GM04503 (cell line): ENCODE data around the gene HAPLN1.
"Not testable (repeated sequence)": the region's sequence is repeated elsewhere in the genome, so short reads cannot be mapped to it uniquely, and the experiment has no call there.

Source experiments
- DNase-seq: peaks from one replicate; pipeline ENCODE4 v3.0.0-alpha.2; 2012; ENCODE audit warnings: low read depth

HAPLN1 gene

DNA sequence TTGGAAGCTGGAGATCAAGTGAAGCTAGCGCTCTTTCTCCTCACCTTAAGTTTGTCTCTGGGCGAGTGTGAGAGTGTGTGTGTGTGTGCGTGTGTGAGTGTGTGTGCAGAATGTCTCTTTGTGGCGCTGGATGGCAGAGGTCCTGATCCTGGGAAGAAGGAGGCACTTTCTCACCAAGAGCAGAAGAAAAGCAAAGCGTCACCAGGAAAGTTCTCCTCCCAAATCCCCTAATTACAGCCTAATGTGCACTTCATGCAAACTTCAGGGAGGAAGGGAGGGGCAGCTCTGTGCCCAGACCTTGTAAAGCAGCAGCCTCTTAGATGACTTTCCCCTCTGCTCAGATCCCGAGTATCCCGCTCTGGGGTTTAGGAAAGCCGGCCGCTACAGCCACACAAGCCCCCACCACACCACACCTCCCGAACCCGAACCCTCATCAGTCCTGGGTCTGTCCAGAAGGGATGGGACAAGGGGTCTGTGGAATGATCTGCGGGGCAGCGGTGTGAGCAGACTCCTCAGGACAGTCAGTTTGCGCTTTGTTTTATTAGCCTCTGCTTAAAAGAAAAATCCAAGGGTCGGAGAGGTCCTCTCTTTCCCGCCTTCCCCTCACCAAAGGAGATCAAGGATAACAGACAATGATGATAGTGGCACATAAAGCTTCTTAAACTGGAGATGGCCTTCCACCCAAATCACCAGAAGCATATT lies at the start of gene HAPLN1:
Gene HAPLN1, minus strand, starts transcription at position 20 of the 702 bp plus-strand sequence. CDS start 47,332 bp downstream, outside the sequence.
- DNase-seq, result no peak

DNA sequence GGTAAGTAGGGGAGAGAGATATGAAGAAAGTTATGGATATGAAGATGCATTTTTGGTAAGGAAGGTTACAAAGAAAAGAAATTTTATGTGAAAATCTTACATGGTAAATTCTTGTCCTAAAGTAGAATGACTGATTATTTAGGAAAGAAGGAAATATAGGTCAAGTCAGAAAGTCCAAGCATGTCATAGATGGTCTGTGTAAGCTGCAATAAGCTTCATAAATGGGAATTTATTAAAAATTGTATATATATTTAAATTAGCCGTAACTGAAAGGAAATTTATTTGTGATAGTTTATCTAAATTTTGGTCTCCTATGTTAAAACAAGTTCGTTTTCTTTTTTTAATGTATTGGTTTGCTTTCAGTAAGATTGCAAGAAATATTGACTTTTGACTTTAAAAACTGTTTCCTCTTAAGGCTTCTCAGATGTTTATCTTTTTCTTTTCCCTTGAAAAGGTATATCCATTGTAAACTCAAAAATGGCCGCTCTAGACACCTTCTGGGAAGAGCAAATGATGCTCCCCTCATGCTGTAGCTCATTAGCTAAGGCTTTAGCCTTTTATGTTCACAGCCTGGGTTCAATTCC lies 46.8 kb upstream of the HAPLN1 start:
- DNase-seq, result no peak

DNA sequence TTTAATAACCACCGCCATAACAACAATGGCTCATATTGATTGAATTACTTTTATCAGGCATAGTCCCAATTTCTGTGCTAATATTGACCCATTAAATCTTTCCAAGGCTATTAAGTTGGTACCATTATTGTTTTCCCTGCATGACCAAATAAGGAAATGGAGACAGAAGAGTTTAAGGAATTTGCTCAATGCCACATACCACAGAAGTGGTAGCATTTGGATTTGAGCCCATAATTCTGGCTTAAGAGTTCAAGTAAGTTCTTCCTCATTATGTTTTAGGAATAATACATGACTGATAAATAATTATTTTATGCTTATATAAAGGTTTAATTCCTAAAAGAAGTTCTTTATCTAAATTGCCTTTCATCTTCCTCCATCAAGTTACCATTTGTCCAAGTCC lies 43.4 kb upstream of the HAPLN1 start:
- no peak for DNase-seq

DNA sequence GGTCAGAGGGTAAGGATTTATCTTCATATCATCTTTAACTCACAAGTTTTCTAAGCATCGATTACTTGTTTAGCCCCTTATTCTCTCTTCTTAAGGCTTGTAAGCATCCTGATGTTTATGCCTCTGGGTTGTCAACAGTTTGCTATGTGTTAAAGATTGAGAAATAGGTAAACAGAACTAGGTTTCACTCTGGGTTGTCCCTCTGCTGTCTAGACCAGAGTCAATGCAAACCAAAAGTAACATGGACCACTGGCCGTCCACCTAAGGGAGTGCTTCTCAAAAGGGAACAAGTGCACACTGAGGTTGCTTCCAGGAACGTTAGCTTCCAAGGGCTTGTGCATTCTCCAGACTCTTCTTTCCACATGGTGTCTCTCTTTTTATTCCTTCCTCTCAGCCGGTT lies 39.9 kb upstream of the HAPLN1 start:
- DNase-seq, result no peak

DNA sequence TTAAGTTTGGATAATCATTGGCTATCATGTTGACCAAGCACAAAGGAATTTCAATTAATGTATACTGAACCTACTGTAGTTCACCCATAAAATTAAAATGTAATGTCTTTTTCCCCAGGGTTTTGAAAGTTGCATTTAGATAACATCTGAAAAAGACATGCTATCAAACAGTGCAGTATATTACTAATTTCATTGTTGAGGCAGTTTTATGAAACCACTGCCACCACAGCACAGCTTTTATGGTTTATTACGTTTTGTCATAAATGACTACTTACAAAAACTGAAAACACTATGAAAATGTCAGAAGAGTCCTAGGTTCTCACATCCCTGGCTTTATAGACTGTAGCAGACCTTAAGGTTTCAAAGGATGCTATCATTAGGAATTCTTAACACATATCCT lies 32.0 kb upstream of the HAPLN1 start:
- DNase-seq, result no peak

DNA sequence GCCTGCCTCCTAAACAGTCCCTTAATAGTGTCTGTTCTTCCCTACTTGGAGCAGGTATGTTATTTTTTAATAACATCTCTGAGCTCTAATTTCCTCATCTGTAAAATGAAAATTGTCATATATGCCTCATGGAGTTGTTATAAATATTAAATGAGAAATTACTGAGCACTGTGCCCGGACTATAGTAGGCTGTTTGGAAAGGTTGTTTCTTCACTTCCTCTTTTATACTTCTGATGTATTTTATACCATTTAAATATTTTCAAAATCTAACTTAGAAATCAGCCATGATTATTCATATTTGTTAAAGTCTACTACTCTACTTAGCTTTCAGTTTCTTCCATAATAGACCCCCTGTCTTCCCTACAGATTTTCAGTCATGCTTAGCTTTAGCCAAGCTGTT lies 30.5 kb upstream of the HAPLN1 start:
- no peak for DNase-seq

DNA sequence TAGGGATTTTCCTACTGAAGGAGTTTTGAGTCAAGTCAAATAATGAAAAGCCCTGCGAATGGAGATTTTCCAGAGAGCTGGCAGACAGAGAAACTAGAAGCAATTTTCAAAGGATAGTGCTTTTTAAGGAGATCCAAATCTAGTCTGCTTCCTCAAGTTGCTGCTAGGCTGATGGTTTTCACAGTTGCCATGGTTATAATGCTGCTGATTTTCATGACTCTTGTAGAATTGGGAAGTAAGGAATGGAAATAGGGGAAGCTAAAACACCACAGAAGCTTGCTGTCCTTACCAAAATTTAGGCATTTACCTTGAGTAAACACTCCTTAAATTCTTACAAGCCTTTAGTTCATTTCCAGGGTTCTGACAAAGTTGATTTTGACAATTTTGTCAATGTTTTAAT lies 30.1 kb upstream of the HAPLN1 start:
- no peak for DNase-seq

DNA sequence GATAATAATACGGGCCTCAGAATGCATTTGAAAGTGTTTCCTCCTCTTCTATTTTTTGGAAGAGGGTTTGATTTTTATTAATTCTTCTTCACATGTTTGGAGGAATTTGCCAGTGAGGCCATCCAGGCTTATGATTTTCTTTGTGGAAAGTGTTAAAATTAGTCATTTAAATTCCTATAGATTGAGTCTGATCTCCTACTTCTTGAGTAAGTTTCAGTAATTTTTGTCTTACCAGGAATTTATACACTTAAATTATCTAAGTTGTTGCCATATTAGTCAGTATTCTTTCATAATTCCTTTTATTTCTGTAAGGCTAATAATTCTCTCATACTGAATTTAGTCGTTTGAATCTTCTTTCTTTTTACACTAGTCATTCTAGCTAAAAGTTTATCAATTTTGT lies 25.2 kb upstream of the HAPLN1 start:
- DNase-seq, result no peak

DNA sequence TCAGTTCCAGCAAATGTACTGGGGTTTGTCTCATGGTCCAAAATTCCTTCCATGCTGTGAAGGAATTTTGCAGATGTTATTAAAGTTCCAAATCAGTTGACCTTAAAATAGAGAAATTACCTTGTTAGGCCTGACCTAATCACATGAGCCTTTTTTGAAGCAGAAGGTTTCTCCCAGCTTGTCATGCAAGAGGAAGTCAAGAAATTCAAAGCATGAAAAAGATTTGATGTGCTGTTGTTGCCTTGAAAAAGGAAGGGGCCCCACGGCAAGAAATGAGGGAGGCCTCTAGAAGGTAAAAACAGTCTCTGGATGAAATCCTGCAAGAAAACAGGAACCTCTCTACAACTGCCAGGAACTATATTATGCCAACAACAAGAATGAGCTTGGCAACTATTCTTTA lies 24.2 kb upstream of the HAPLN1 start:
- no peak for DNase-seq

DNA sequence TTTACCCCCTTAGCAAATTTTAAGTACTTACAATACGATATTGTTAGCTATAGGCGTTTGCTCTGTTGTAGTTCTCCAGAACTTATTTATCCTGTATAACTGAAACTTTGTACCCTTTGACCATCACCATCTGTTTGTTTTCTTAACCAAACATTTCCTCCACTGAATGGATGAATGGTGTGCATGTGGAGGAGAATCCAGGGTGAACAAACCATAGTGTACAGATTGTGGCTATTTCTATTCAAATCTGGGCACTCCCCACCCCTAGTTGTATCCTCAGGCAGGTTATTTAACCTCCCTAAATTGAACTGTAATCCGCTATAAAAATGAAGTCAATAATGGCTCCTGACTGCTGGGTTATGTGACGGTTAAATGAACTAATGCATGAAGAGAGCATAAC lies 21.4 kb upstream of the HAPLN1 start:
- no peak for DNase-seq

DNA sequence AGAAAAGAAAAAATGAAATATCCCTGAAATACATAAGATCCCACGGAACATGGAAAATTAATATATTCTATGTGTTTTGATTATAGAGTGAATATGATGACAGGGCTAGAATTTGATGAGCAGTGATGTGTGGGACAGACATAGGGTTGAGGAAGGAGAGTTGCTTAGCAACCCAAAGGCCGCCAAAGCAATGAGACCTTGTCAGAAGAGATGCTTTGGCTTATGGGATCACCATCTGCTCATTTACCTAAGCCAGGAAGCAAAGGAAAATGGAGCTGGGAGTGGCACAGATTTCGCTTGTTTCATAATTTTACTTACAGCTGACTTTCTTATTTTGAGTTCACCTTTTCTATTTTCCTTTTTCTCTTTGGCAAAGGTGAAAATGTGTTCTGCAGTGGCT lies 20.9 kb upstream of the HAPLN1 start:
- no peak for DNase-seq

DNA sequence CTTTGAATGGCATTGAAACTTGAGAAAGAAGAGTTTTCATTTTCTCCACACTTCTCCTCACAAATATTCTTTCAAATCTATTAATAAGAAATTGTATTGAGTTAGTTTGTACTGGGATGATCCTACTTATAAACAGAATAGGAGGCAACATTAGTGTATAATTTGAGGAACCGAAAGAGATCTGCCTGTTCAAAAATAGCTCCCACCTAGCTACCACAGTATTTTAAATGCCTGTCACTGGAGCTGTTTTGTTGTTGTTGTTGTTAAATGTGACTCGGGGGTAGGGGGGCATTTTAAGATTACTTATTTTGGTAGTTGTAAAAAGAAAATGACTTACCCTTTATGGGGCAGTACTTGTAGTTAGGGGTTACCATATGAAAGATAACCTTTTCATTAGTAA lies 20.1 kb upstream of the HAPLN1 start:
- DNase-seq, result no peak

DNA sequence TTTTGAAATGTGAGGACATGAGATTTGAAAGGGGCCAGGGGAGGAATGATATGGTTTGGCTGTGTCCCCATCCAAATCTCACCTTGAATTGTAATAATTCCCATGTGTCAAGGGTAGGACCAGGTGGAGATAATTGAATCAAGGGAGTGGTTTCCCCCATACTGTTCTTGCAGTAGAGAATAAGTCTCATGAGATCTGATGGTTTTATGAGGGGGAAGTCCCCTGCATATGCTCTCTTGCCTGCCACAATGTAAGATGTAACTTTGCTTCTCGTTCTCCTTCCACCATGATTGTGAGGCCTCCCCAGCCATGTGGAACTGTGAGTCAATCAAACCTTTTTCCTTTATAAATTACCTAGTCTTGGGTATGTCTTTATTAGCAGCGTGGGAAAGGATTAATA lies 15.5 kb upstream of the HAPLN1 start:
- not testable (repeated sequence) for DNase-seq

DNA sequence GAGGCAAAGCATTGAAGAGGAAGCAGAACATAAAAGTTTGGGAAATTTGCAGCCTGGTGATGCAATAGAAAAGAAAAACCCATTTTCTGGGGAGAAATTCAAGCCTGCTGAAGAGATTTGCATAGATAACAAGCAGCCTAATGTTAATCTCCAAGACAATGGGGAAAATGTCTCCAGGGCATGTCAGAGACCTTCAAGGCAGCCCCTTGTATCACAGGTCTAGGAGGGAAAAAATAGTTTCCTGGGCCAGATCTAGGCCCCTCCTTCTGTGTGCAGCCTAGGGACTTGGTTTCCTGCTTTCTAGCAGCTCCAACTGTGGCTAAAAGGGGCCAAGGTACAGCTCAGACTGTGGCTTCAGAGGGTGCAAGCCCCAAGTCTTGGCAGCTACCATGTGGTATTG lies 14.4 kb upstream of the HAPLN1 start:
- DNase-seq, result not testable (repeated sequence)

DNA sequence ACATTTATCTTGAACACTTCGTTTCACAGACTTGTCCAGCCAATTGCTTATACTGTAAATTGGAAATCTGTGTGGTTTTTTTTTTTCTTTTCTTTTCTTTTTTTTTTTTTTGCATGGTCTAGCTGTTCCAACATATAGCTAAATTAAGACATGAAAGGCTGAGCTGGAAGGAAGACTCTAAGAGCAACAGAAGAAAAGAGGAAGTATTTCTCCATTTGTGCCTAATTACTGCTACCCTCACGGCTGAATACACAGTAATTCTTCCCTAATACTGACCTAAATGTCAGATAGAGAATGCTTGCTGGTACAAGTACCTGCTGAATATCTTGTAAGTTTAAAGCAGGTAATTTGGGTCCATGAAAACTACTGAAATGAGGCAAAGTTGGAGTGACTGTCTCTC lies 11.0 kb upstream of the HAPLN1 start:
- no peak for DNase-seq

DNA sequence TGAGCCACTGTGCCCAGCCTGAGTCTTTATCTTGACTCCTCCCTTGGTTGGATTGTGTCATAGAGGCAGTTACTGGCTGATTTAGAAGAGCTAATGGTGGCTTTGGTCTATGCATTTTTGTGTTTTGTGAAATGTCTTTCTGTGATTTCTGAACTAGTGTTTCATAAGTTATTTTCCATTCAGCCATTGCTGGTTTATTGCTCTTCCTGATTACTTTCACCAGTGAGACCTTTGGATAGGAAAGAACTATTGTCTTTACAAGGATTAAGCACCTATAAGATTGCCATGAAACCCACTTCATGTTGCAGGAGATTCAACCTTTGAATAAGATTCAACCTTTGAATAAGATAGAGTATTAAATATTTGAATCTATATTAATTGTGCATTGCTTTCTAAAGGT lies 8.7 kb upstream of the HAPLN1 start:
- no peak for DNase-seq

DNA sequence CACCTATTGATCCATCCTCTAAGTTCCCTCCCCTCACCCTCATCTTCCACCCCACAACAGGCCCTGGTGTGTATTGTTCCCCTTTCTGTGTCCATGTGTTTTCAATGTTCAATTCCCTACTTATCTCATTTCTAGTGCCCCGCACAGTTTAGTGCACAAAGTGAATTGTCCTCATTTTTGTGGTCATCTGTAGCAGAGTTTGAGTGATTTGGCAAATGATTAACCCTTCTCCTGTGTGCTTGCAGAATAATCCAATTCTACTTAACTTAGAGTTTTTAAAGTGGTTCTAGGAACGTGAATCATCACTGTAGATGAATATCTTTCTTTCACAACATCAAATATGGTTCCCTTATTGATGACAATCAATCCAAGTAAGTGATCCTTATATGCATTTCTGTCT lies 6.3 kb upstream of the HAPLN1 start:
- no peak for DNase-seq

DNA sequence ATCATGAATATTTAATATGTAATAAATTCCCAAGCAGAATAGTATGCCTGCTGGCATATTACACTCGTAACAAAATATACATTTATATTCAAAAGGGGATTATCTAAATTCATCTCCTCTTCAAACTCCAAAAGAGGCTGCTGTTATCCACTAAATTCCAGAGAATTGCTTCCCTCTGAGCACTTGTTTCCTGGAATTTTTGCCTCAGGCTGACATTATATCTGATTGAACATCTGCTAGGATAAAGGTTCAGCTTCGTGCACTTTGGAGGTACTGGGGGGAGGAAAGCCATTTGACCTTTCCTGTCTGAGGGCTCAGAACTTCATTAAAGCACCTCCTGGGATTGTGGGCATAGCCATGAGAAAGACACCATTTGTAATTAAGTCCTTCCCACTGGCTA lies 4.3 kb upstream of the HAPLN1 start:
- DNase-seq, result no peak

DNA sequence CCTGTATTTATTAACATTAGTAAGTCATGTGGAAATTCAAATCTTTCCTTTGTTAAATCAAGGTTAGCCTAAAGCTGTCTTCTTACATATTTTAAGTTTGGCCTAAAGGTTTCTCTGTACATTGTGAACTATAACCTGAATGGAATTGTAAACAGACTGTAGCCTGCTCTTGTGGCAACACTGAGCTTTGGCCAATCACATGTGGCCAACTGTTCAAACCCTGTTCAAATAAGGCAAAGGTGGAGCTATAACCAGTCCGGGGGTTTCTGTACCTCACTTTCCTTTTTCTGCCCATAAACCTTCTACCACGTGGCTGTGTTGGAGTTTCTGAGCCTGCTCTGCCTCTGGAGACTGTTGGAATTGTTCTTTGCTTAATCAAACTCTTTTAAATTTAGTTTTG lies 3.3 kb upstream of the HAPLN1 start:
- DNase-seq, result no peak

DNA sequence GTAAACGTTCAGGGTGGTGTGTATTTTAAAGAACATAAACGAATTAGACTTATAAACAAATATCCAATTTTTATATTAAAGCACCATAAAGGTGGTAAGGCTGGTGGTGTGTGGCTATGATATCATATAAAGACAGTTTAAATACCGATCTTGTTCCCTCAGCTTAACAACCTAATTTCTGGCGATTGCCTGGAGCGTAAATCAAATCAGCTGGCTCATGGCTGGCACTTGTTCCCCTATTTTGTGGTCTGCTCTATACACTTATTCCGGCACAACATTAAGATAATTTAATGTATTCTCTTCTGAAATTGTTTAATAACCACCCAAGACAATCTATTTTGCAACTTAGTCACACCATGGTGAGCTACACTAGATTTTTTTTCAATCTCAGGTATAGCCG lies 2.4 kb upstream of the HAPLN1 start:
- no peak for DNase-seq

DNA sequence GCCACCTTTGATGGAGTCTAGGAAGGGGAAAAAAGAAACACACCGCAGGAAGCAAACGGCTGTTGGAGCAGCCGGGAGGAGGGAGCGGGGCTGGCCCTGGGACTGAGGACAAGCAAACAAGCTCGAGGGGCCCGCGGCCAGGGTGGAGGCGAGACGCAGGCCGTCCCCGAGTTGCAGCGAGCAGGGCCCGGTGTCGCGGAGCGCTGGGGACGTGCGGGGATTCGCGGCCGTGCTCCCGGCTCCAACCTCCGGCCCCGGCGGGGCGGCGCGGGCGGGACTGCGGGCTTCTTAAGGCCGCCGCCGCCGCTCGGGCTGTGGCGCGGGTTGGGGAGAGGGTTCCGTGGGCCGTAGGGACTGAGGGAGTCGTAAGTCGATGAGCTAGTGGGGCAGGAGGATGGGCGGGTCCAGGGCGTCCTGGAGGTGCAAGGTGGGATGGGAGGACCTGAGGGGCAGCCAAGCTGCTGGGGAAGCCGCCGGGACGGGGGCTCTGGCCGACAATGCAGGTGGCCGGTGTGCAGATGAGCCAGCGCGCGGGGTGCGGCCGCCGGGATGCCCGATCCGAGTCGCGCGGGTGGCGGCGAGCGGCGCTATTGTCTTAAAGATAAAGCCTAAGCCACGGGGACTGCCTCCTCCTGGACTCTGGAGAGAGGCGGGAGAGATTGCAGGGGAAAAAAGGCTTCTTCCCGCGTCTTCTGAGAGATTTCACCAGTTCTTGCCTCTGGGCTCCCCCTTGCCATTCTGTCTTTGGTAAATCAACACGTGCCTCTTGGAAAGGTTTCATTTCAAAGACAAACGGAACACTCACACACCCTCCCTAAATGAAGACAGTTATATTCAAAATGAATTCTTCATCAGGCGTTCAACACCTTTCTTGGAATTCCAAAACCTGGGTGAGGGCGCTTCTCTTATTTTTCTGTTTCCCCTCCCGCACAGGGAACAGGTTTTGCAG lies 1.6 kb upstream of the HAPLN1 start:
- no peak for DNase-seq

DNA sequence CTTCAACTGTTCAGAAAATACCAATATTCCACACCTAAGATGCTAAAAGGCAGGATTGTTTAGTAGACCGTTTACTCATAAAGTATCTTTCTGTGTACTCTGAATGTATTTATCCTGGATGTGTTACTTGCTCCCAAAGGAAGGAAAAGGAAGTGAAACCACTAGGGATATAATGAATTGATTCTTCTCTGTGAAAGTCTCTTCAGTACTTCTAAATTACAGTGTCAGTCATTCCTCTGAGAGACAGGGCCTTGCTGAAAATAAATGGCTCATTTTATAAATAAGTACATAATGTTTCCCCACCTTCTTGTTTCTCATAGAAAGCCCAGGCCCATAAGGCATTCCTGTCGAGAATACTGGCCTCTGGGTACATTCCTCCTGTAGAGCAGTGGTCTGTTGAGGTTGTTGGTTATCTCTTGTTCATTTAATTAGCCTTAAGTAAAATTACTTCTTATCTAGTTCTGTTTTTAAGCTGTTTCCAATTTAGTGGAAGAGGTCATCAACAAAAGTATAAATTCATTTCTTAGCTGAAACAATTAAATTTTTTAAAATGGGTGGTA lies 1.6 kb downstream of the HAPLN1 start:
- no peak for DNase-seq
